SKM-1 (cell line): ENCODE measurements around the gene RACGAP1.

Source experiments
- DNase-seq: peaks from one replicate; lab custom pipeline; 2025; ENCODE audit not compliant: unreplicated experiment; lab: John Stamatoyannopoulos, UW

The RACGAP1 gene

GRCh38 chr12:50057000-50057841 lies 31.9 kb upstream of the RACGAP1 start, which contains the start of gene ASIC1:
Gene ASIC1 (plus strand): TSS chr12:50057596. CDS start chr12:50058767, 1,171 bp downstream.
- DNase-seq, result no peak

GRCh38 chr12:50056639-50056976 lies 31.3 kb upstream of the RACGAP1 start:
- DNase-seq, result no peak

GRCh38 chr12:50055831-50056638 lies 30.7 kb upstream of the RACGAP1 start:
- DNase-seq, result no peak

GRCh38 chr12:50053583-50053982 lies 28.3 kb upstream of the RACGAP1 start:
- DNase-seq, result no peak

- DNase-seq, result no peak
These were observed 27.7 kb upstream of the RACGAP1 start for GRCh38 chr12:50052964-50053363.

- DNase-seq, result no peak
These were observed 27.2 kb upstream of the RACGAP1 start for GRCh38 chr12:50052544-50052943.

GRCh38 chr12:50051101-50051806 lies 26.0 kb upstream of the RACGAP1 start:
- no peak for DNase-seq

- DNase-seq, result no peak
These were observed 25.3 kb upstream of the RACGAP1 start for GRCh38 chr12:50050410-50051098.

- no peak for DNase-seq
These were observed 24.8 kb upstream of the RACGAP1 start for GRCh38 chr12:50050119-50050385.

GRCh38 chr12:50049254-50050118 lies 24.2 kb upstream of the RACGAP1 start:
- DNase-seq, result no peak

- no peak for DNase-seq
These were observed 22.5 kb upstream of the RACGAP1 start for GRCh38 chr12:50047693-50048250.

GRCh38 chr12:50043854-50044253 lies 18.6 kb upstream of the RACGAP1 start:
- no peak for DNase-seq

GRCh38 chr12:50043308-50043707 lies 18.0 kb upstream of the RACGAP1 start:
- DNase-seq, result no peak

- DNase-seq, result no peak
These were observed 17.4 kb upstream of the RACGAP1 start for GRCh38 chr12:50042693-50043092.

GRCh38 chr12:50041962-50042361 lies 16.7 kb upstream of the RACGAP1 start:
- no peak for DNase-seq

- DNase-seq, result no peak
These were observed 16.0 kb upstream of the RACGAP1 start for GRCh38 chr12:50041062-50041860.

- DNase-seq, result no peak
These were observed 15.4 kb upstream of the RACGAP1 start for GRCh38 chr12:50040657-50041056.

GRCh38 chr12:50039151-50039835 lies 14.0 kb upstream of the RACGAP1 start:
- peak; percentile 12 for DNase-seq

GRCh38 chr12:50038336-50038735 lies 13.0 kb upstream of the RACGAP1 start:
- DNase-seq, result no peak
